VCaP (cell line): ENCODE data around the gene GARNL3.

Source experiments
- H3K27ac ChIP-seq: fragments of 450-650 bp; 2 replicates; pipeline ENCODE4 v1.5.1; 2017
- TF ChIP-seq, protein P1 (sequence below): fragments of 450-650 bp; conservative IDR thresholded peaks from 2 replicates; pipeline ENCODE4 v1.5.1; 2017; ENCODE audit warnings: mild to moderate bottlenecking, moderate library complexity

GARNL3 gene

DNA sequence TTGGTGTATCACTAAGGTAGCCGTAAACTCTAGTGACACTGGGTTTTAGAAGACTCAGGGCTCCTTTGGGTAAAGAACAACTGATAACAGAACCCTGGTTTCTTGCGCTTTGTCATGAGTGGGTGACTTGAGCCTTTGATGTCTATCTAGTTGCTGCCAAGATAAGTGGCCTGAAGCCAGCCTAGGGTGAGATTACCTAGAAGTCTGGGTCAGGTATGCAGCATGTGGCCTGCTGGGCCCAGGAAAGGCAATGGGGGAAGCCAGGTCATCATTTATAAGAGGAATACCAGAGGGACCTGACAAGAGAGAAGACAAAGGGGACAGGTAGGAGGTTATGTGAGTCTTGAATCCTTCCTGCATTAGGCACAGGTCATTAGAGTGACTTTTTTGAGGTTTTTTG lies 23.2 kb upstream of the GARNL3 start:
- H3K27ac ChIP-seq = no peak overlapping the region
- TF ChIP-seq, protein P1, sequence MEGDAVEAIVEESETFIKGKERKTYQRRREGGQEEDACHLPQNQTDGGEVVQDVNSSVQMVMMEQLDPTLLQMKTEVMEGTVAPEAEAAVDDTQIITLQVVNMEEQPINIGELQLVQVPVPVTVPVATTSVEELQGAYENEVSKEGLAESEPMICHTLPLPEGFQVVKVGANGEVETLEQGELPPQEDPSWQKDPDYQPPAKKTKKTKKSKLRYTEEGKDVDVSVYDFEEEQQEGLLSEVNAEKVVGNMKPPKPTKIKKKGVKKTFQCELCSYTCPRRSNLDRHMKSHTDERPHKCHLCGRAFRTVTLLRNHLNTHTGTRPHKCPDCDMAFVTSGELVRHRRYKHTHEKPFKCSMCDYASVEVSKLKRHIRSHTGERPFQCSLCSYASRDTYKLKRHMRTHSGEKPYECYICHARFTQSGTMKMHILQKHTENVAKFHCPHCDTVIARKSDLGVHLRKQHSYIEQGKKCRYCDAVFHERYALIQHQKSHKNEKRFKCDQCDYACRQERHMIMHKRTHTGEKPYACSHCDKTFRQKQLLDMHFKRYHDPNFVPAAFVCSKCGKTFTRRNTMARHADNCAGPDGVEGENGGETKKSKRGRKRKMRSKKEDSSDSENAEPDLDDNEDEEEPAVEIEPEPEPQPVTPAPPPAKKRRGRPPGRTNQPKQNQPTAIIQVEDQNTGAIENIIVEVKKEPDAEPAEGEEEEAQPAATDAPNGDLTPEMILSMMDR = no peak

DNA sequence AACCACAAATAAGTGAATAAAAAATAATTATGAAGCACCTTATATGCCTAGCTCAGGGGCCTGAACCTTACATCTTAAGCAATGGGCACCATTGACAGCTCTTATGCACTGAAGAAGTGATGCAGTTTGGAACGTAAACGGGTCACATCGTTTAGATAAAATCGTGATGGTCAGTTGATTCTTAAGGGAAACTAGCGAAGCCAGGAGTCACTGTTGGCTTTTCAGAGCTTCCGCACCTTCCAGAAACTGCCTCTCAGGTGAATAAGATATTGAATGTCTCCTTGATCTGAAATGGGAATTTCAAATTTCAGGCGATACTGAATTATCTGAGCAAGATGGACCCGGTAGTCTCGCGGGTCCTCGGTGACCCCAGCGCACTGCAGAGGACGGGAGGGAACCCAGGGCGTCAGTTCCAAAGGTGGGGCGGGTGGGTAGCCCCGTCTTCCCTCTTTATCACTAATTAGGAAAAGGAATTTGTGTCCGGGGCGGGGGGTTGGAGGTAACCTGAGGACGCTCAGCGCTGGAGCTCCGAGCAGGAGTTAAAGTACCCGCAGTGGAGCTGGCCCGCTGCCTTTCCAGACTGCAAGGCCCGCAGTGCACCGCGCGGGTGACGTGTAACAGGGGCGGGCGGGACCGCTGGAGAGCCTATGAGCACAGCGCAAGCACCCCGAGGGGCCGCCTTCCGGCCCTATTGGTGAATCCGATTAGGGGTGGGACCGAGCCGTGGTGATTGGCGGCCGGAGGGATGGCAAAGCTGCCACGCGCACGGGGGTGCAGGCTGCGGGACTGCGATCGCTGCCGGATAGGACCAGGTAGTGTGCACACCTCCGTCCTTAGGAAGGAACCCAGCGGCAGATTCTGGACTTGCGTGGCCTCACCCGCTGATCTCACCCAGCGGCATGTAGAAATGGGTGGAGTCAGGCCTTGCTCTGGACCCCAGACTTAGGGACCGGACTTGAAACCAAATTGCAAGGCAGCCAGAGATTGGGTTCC lies 19.7 kb upstream of the GARNL3 start:
- TF ChIP-seq, protein P1 = no peak
- H3K27ac ChIP-seq = peak overlapping the region; percentile 75

DNA sequence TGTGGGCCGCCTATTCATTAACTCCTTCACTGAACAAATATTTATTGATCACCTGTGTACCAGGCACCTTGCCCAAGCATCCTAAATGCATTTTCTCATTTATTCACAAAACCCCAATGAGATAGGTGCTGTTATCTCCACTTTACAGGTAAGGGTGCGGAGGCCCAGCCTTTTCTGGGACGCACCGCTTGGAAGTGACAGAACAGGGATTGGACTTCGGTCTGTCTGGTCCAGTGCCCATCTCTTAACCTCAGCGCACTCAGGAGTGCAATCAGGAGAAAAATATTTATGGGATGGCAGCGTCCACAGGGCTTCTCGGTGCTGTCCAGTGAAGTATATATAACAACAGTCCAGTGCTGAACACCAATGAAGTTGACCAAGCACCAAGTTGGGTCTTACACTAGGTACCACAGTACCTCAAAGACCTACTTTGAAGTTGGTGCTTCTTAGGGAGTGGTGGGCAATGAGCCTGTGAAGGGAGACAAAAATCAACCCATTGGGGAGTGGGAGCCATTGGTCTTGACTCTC lies 18.9 kb upstream of the GARNL3 start:
- peak overlapping the region; percentile 75 for H3K27ac ChIP-seq
- TF ChIP-seq, protein P1 = no peak

DNA sequence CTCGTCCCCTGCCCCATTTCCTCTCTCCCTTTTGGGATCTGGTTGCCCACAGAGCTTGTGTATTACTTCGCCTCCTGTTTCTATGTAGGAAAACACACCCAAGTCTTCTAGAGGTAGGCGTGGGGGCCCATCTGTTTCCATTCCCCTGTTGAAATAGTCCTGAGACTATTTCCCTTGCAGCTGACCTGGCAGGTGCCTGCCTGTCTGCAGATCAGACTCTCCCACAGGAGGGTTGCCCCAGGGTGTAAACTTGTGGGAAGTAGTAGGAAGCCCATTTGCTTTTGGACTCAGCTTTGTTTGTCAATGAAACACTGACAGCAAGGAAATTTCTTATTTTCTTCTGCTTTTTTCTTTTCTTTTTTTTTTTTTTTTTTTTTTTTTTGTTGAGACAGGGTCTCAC lies 16.3 kb upstream of the GARNL3 start:
- no peak overlapping the region for H3K27ac ChIP-seq
- TF ChIP-seq, protein P1 = no peak

DNA sequence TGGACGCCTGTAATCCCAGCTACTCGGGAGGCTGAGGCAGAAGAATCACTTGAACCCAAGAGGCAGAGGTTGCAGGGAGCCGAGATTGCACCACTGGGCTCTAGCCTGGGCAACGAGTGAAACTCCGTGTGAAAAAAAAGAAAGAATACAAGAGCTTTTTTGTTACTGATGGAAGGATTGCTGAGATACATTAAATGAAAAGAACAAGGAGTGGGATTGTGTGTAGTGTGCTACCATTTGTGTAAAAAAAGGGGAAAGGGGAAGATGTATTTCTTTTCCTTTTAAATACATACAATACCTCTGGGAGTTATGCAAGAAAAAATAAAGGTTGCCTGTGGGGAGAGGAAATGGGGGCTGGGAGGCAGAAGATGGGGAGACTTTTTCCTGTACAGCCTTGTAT lies 14.7 kb upstream of the GARNL3 start:
- TF ChIP-seq, protein P1 = no peak
- no peak overlapping the region for H3K27ac ChIP-seq

DNA sequence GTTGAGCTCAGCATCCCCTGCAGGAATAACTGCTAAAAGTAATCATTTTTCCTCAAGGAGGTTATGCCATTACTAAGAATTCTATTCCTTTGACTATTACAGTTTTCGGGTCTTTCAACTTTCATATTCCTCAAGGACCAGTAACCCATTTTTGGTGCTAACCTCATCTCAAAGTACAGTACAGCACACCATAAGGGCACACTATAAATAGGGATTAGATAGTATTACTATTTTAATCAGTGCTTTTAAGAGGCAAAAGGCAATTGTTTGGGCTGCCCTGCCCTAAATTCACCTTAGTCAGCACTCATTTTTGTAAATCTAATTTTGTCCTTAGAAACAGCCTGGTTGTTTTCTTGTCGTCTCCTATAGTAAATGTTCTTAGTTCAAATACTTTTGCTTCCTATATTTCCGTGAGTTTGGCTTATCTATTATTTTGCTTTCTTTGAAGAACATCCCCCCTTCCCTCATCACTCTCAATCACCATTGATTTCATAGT lies 13.6 kb upstream of the GARNL3 start:
- no peak overlapping the region for H3K27ac ChIP-seq
- TF ChIP-seq, protein P1 = no peak
